Type B pancreatic cell (in vitro differentiated cells): ENCODE measurements around the gene GPR35. TPM values are rescaled to one million over a fixed set of nuclear protein-coding genes. Genes with fewer than 3 reads are reported as not detected.
"Not testable (repeated sequence)": the region's sequence is repeated elsewhere in the genome, so short reads cannot be mapped to it uniquely, and the experiment has no call there.

Experiments
- DNase-seq: peaks from one replicate; pipeline ENCODE4 v3.0.0; 2021; ENCODE audit warnings: mixed read lengths; ENCODE audit not compliant: unreplicated experiment; ENCODE audit errors: extremely low spot score
- H3K27ac Mint-ChIP-seq: 2 replicates; pipeline ENCODE4 v1.8.0; 2021; ENCODE audit warnings: mild to moderate bottlenecking, mixed read lengths
- H3K27me3 Mint-ChIP-seq: 2 replicates; pipeline ENCODE4 v1.8.0; 2021; ENCODE audit warnings: mixed read lengths
- H3K36me3 Mint-ChIP-seq: 2 replicates; pipeline ENCODE4 v1.8.0; 2021; ENCODE audit warnings: mixed read lengths
- H3K4me1 Mint-ChIP-seq: one replicate; pipeline ENCODE4 v1.8.0; 2021; ENCODE audit warnings: mixed read lengths; ENCODE audit not compliant: unreplicated experiment
- H3K4me3 Mint-ChIP-seq: 2 replicates; pipeline ENCODE4 v1.8.0; 2021; ENCODE audit warnings: mild to moderate bottlenecking, mixed read lengths
- H3K9me3 Mint-ChIP-seq: 2 replicates; pipeline ENCODE4 v1.8.0; 2021; ENCODE audit warnings: mixed read lengths
- total RNA-seq: library from RNA; stranded (reverse); gene quantifications from 2 replicates; pipeline ENCODE4 v1.2.1, GENCODE V29; 2021; ENCODE audit warnings: low replicate concordance
- TF ChIP-seq, protein P1 (sequence below): fragments of 200-600 bp; sonication (generic); conservative IDR thresholded peaks from 2 replicates; pipeline ENCODE4 v1.5.0; 2021; ENCODE audit warnings: antibody characterized with exemption, mild to moderate bottlenecking

GPR35 gene
- total RNA-seq, 1 donor from 2014 or later: 3.6 TPM

GRCh38 chr2:240615396-240615795, 9.9 kb upstream of the GPR35 start:
- Mint-ChIP-seq H3K4me3 (no peak overlapping the region), H3K27ac (no peak overlapping the region), H3K36me3 (peaks cover 16% of the 10 kb centered on the region), H3K4me1 (no peaks in the 10 kb centered on the region), H3K27me3 (no peaks in the 10 kb centered on the region), H3K9me3 (no peaks in the 10 kb centered on the region)
- DNase-seq: no peak
- TF ChIP-seq, protein P1, sequence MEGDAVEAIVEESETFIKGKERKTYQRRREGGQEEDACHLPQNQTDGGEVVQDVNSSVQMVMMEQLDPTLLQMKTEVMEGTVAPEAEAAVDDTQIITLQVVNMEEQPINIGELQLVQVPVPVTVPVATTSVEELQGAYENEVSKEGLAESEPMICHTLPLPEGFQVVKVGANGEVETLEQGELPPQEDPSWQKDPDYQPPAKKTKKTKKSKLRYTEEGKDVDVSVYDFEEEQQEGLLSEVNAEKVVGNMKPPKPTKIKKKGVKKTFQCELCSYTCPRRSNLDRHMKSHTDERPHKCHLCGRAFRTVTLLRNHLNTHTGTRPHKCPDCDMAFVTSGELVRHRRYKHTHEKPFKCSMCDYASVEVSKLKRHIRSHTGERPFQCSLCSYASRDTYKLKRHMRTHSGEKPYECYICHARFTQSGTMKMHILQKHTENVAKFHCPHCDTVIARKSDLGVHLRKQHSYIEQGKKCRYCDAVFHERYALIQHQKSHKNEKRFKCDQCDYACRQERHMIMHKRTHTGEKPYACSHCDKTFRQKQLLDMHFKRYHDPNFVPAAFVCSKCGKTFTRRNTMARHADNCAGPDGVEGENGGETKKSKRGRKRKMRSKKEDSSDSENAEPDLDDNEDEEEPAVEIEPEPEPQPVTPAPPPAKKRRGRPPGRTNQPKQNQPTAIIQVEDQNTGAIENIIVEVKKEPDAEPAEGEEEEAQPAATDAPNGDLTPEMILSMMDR: no peak

- no peak for DNase-seq
- no peaks in the 10 kb centered on the region for H3K27me3 Mint-ChIP-seq
- no peak overlapping the region for H3K4me3 Mint-ChIP-seq
- H3K27ac Mint-ChIP-seq: no peak overlapping the region
- H3K36me3 Mint-ChIP-seq: peaks cover 16% of the 10 kb centered on the region
- H3K9me3 Mint-ChIP-seq: no peaks in the 10 kb centered on the region
- H3K4me1 Mint-ChIP-seq: no peaks in the 10 kb centered on the region
- TF ChIP-seq, protein P1: no peak
Observed at GRCh38 chr2:240615820-240616547, 9.3 kb upstream of the GPR35 start.

DNA sequence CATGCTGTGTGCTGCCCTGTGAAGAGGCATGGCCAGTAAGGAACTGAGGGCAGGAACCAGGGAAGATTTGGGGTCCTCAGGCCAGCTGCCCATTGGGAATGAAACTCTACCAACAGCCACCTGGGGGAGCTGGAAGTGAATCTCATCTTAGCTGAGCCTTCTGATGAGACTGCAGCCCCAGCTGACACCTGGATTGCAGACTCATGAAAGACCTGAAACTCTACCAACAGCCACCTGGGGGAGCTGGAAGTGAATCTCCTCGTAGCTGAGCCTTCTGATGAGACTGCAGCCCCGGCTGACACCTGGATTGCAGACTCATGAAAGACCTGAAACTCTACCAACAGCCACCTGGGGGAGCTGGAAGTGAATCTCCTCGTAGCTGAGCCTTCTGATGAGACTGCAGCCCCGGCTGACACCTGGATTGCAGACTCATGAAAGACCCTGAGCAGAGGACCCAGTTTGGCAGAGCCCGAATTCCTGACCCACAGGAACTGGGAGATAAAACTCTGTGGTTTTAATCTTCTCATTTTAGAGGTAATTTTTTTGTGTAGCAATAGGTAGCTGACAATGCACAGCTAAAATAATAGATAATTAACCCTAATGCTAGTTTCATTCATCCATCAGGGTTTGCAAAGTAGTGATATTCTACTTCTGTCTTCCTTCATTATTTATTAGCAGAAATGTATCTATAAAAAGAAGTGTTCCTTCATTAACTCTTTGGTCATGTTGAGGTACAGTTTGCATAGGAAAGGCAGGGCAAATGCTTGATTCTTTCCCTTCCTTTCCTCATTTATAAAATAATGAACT, 8.2 kb upstream of the GPR35 start:
- H3K27ac Mint-ChIP-seq, DNase-seq, H3K9me3 Mint-ChIP-seq, H3K36me3 Mint-ChIP-seq, H3K4me1 Mint-ChIP-seq, H3K27me3 Mint-ChIP-seq, H3K4me3 Mint-ChIP-seq: not testable (repeated sequence)

DNA sequence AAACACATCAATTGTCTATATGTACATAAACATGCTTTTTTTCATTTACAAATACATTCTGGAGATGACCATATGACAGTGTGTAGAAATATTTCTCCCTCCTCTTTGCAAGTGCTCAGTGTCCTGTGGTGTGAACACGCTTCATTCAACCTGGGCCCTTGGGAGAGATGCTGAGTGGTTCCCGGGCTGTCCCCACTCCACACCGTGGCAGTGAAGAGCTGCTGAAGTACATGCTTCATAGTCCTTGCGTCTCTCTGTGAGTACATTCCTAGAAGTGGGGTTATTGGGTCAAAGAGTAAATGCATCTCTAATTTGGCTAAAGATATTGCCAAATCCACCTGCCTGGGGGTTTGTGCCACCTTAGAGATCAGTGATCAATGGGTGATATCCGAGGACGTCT, 6.5 kb upstream of the GPR35 start:
- no peaks in the 10 kb centered on the region for H3K9me3 Mint-ChIP-seq
- H3K4me3 Mint-ChIP-seq: no peak overlapping the region
- H3K27ac Mint-ChIP-seq: no peak overlapping the region
- H3K4me1 Mint-ChIP-seq: peaks cover 4% of the 10 kb centered on the region
- DNase-seq: no peak
- no peaks in the 10 kb centered on the region for H3K27me3 Mint-ChIP-seq
- H3K36me3 Mint-ChIP-seq: peaks cover 8% of the 10 kb centered on the region
- TF ChIP-seq, protein P1: no peak

DNA sequence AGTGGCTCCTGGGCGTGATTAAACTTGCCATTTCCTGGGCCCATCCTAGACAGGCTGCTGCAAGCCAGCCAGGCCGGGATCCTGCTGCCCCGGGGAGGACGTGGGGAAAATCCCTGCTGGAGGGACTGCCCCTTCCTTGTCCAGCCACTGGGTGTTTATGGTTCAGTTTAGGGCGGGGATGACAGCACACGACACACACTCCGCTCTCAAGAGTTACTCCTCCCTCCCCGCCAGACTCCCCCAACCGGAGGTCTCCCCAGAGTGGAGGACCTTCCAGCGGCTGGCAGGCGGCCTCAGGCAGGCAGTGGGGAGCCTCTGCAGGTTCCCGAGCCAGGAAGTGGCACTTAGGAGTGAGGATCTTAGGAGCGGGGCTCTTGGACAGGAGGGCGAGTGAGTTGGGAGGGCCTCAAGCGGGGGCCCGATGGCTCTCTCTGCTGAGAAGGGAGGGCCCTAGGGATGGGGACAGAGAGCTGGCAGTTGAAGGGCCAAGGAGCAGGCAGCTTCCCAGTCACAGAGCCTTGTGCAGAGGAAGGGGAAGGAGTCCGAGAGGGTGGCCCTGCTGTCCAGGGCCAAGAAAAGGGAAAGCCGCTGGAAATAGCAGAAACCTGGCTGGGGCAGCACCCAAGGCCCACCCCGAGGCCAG, 5.7 kb upstream of the GPR35 start:
- H3K4me3 Mint-ChIP-seq: no peak overlapping the region
- TF ChIP-seq, protein P1: no peak
- no peak for DNase-seq
- H3K4me1 Mint-ChIP-seq: peaks cover 4% of the 10 kb centered on the region
- H3K27me3 Mint-ChIP-seq: no peaks in the 10 kb centered on the region
- H3K36me3 Mint-ChIP-seq: peaks cover 8% of the 10 kb centered on the region
- H3K27ac Mint-ChIP-seq: no peak overlapping the region
- H3K9me3 Mint-ChIP-seq: no peaks in the 10 kb centered on the region
